Mesendoderm (in vitro differentiated cells): ENCODE results near the gene SHROOM4.

Source experiments
- DNase-seq: peaks from one replicate; pipeline ENCODE4 v3.0.0; 2013
- H2AK5ac ChIP-seq: 2 replicates; pipeline ENCODE4 v1.6.1; 2013; ENCODE audit warnings: low read length, inconsistent platforms
- H2BK120ac ChIP-seq: 2 replicates; pipeline ENCODE4 v1.6.1; 2013; ENCODE audit warnings: low read depth, mild to moderate bottlenecking, low read length, moderate library complexity, mixed read lengths
- H2BK15ac ChIP-seq: replicated peaks from 2 replicates; pipeline ENCODE4 v1.6.1; 2013; ENCODE audit warnings: low read depth, mild to moderate bottlenecking, moderate library complexity
- H2BK5ac ChIP-seq: 2 replicates; pipeline ENCODE4 v1.6.1; 2013; ENCODE audit warnings: low read length, inconsistent platforms
- H3K18ac ChIP-seq: 2 replicates; pipeline ENCODE4 v1.6.1; 2013; ENCODE audit warnings: mild to moderate bottlenecking, low read length, mixed read lengths
- H3K23ac ChIP-seq: one replicate; pipeline ENCODE4 v1.6.1; 2013; ENCODE audit warnings: low read length
- H3K27ac ChIP-seq: 2 replicates; pipeline ENCODE4 v1.5.1; 2013; ENCODE audit warnings: low read depth, mild to moderate bottlenecking, inconsistent platforms, low read length, moderate library complexity
- H3K27me3 ChIP-seq: 2 replicates; pipeline ENCODE4 v1.6.1; 2013; ENCODE audit warnings: low read length, control low read depth, mild to moderate bottlenecking, inconsistent platforms; ENCODE audit not compliant: insufficient read depth, poor library complexity
- H3K36me3 ChIP-seq: 2 replicates; pipeline ENCODE4 v1.6.1; 2013; ENCODE audit warnings: low read length, inconsistent platforms; ENCODE audit not compliant: control insufficient read depth, insufficient read depth
- H3K4ac ChIP-seq: one replicate; pipeline ENCODE4 v1.6.1; 2013; ENCODE audit warnings: low read depth, mild to moderate bottlenecking, low read length, moderate library complexity
- H3K4me1 ChIP-seq: 2 replicates; pipeline ENCODE4 v1.6.1; 2013; ENCODE audit warnings: low read depth, low read length, inconsistent platforms; ENCODE audit not compliant: control insufficient read depth
- H3K4me2 ChIP-seq: 2 replicates; pipeline ENCODE4 v1.6.1; 2013; ENCODE audit warnings: low read length
- H3K4me3 ChIP-seq: 2 replicates; pipeline ENCODE4 v1.5.1; 2013; ENCODE audit warnings: mild to moderate bottlenecking, low read length
- H3K56ac ChIP-seq: one replicate; pipeline ENCODE4 v1.6.1; 2013; ENCODE audit warnings: low read length
- H3K79me1 ChIP-seq: 2 replicates; pipeline ENCODE4 v1.6.1; 2013; ENCODE audit warnings: low read length, inconsistent platforms
- H3K79me2 ChIP-seq: 2 replicates; pipeline ENCODE4 v1.6.1; 2013; ENCODE audit warnings: mild to moderate bottlenecking, low read length; ENCODE audit not compliant: control insufficient read depth, insufficient read depth
- H3K9ac ChIP-seq: 2 replicates; pipeline ENCODE4 v1.6.1; 2013; ENCODE audit warnings: low read length, inconsistent platforms
- H4K5ac ChIP-seq: one replicate; pipeline ENCODE4 v1.6.1; 2013; ENCODE audit warnings: low read length
- H4K8ac ChIP-seq: one replicate; pipeline ENCODE4 v1.6.1; 2013; ENCODE audit warnings: low read depth, mild to moderate bottlenecking, control low read depth, low read length, moderate library complexity
- WGBS: extraction: QIAGEN DNeasy Blood & Tissue Kit; methylation state at CpG from one replicate; pipeline ENCODE4 v1.1.7; 2013; ENCODE audit warnings: low lambda C conversion rate, missing lambda C conversion rate; ENCODE audit not compliant: insufficient coverage; ENCODE audit errors: extremely low coverage; 5-methylcytosine and 5-hydroxymethylcytosine counted together

SHROOM4 gene

GRCh38 chrX:50609796-50610195 is 204.2 kb downstream of the SHROOM4 start:
- Histone ChIP-seq H3K4ac (no peak overlapping the region), H3K18ac (no peak overlapping the region)

DNA sequence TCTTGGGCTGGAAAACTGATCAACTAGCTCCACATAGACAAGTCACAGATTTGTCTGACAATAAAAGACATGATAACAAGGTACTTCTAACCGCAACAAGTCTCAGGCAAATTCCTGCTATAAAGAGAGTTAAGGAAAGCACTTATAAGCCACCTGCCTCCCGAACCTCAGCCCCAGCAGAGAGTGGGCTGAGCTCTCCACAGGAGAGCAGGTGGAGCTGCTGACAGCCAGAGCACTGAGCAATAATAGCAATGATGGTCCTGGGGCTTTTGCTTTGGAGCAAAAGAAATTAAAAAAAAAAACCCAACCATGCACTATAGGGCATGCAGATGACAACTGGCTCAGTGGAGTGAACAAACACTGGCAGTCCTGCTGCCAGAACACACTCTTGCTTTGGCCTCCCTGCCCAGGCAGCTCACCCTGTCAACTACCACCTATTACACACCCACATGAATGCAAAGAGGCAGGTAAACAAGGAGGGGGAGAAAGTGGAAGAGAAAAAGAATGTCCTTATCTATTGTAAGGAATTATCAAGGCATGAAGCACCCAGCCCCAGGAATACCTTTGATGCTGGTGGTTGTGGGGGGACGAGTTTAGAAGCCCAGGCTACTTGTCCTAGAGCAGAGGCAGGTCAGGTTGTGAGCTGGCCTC is 207.6 kb downstream of the SHROOM4 start:
- H4K5ac ChIP-seq = no peak overlapping the region
- WGBS = no CpG with 5 or more reads among the region's 3 CpGs
- no peak overlapping the region for H4K8ac ChIP-seq
- H2BK15ac ChIP-seq = no peak overlapping the region
- H3K56ac ChIP-seq = no peak overlapping the region
- no peak overlapping the region for H2BK120ac ChIP-seq
- H3K4ac ChIP-seq = no peak overlapping the region
- no peaks in the 10 kb centered on the region for H3K79me1 ChIP-seq
- no peak overlapping the region for H3K9ac ChIP-seq
- H3K36me3 ChIP-seq = no peaks in the 10 kb centered on the region
- H3K23ac ChIP-seq = no peak overlapping the region
- no peaks in the 10 kb centered on the region for H3K27me3 ChIP-seq
- H2AK5ac ChIP-seq = no peak overlapping the region
- H3K4me2 ChIP-seq = no peak overlapping the region
- H3K4me1 ChIP-seq = no peaks in the 10 kb centered on the region
- H3K27ac ChIP-seq = no peak overlapping the region
- no peak overlapping the region for H3K18ac ChIP-seq
- H3K79me2 ChIP-seq = no peaks in the 10 kb centered on the region
- no peak overlapping the region for H2BK5ac ChIP-seq
- no peak overlapping the region for H3K4me3 ChIP-seq
- DNase-seq = peak; percentile 62

More at GRCh38 chrX:50609796-50610195, 204.2 kb downstream of the SHROOM4 start:
- no peak overlapping the region for H2BK120ac ChIP-seq
- H3K4me2 ChIP-seq = no peak overlapping the region
- H3K27ac ChIP-seq = no peak overlapping the region
- H2AK5ac ChIP-seq = no peak overlapping the region
- no peak overlapping the region for H3K23ac ChIP-seq
- H3K27me3 ChIP-seq = no peaks in the 10 kb centered on the region
- H3K9ac ChIP-seq = no peak overlapping the region
- H3K56ac ChIP-seq = no peak overlapping the region
- H4K5ac ChIP-seq = no peak overlapping the region
- no peaks in the 10 kb centered on the region for H3K79me2 ChIP-seq
- H2BK5ac ChIP-seq = no peak overlapping the region
- no peak overlapping the region for H2BK15ac ChIP-seq
- H3K4me3 ChIP-seq = no peak overlapping the region
- DNase-seq = no peak
- no peak overlapping the region for H4K8ac ChIP-seq
- H3K79me1 ChIP-seq = no peaks in the 10 kb centered on the region
- no peaks in the 10 kb centered on the region for H3K4me1 ChIP-seq
- no peaks in the 10 kb centered on the region for H3K36me3 ChIP-seq

GRCh38 chrX:50596056-50596455 is 217.9 kb downstream of the SHROOM4 start:
- Histone ChIP-seq H3K4me1 (peaks cover 3% of the 10 kb centered on the region), H2BK5ac (no peak overlapping the region), H3K23ac (no peak overlapping the region), H3K36me3 (no peaks in the 10 kb centered on the region), H3K4me3 (no peak overlapping the region), H3K27me3 (no peaks in the 10 kb centered on the region), H3K9ac (no peak overlapping the region), H3K79me2 (no peaks in the 10 kb centered on the region), H3K4ac (no peak overlapping the region), H2AK5ac (no peak overlapping the region), H3K18ac (peak overlapping the region; percentile 64), H3K4me2 (no peak overlapping the region), H4K8ac (no peak overlapping the region), H3K27ac (no peak overlapping the region), H2BK120ac (no peak overlapping the region), H3K56ac (no peak overlapping the region), H2BK15ac (no peak overlapping the region), H4K5ac (no peak overlapping the region), H3K79me1 (no peaks in the 10 kb centered on the region)
- no peak for DNase-seq

GRCh38 chrX:50594788-50595187 is 219.2 kb downstream of the SHROOM4 start:
- H3K4me2 ChIP-seq = no peak overlapping the region
- H3K27ac ChIP-seq = peak overlapping the region; percentile 84
- H2BK120ac ChIP-seq = peak overlapping the region; percentile 28
- H3K56ac ChIP-seq = peak overlapping the region; percentile 79
- H4K8ac ChIP-seq = no peak overlapping the region
- H3K36me3 ChIP-seq = no peaks in the 10 kb centered on the region
- H3K27me3 ChIP-seq = no peaks in the 10 kb centered on the region
- DNase-seq = peak; percentile 90
- no peak overlapping the region for H2BK15ac ChIP-seq
- peak overlapping the region; percentile 91 for H3K4ac ChIP-seq
- H4K5ac ChIP-seq = no peak overlapping the region
- H3K79me1 ChIP-seq = no peaks in the 10 kb centered on the region
- H3K23ac ChIP-seq = no peak overlapping the region
- H3K4me3 ChIP-seq = no peak overlapping the region
- H3K79me2 ChIP-seq = no peaks in the 10 kb centered on the region
- peaks cover 3% of the 10 kb centered on the region for H3K4me1 ChIP-seq
- no peak overlapping the region for H3K9ac ChIP-seq
- no peak overlapping the region for H2AK5ac ChIP-seq
- H3K18ac ChIP-seq = peak overlapping the region; percentile 96
- peak overlapping the region; percentile 89 for H2BK5ac ChIP-seq

GRCh38 chrX:50586980-50587379 is 227.0 kb downstream of the SHROOM4 start:
- Histone ChIP-seq H3K4me3 (no peak overlapping the region), H3K4ac (no peak overlapping the region), H3K9ac (no peak overlapping the region), H4K5ac (no peak overlapping the region), H4K8ac (no peak overlapping the region), H3K18ac (no peak overlapping the region), H2AK5ac (no peak overlapping the region), H3K4me1 (no peaks in the 10 kb centered on the region), H3K36me3 (no peaks in the 10 kb centered on the region), H3K27me3 (no peaks in the 10 kb centered on the region), H2BK15ac (no peak overlapping the region), H3K56ac (no peak overlapping the region), H3K4me2 (no peak overlapping the region), H3K23ac (no peak overlapping the region), H2BK5ac (no peak overlapping the region), H3K27ac (no peak overlapping the region), H2BK120ac (no peak overlapping the region), H3K79me2 (no peaks in the 10 kb centered on the region), H3K79me1 (no peaks in the 10 kb centered on the region)
- WGBS = no CpG with 5 or more reads among the region's 3 CpGs
- no peak for DNase-seq

GRCh38 chrX:50586407-50586806 is 227.6 kb downstream of the SHROOM4 start:
- Histone ChIP-seq H3K4me3 (no peak overlapping the region), H4K5ac (no peak overlapping the region)

More at GRCh38 chrX:50586407-50586806, 227.6 kb downstream of the SHROOM4 start:
- Histone ChIP-seq H2BK5ac (no peak overlapping the region), H3K4ac (no peak overlapping the region), H2BK15ac (no peak overlapping the region), H3K79me2 (no peaks in the 10 kb centered on the region), H3K79me1 (no peaks in the 10 kb centered on the region), H2BK120ac (no peak overlapping the region), H3K27ac (no peak overlapping the region), H3K4me2 (no peak overlapping the region), H3K56ac (no peak overlapping the region), H3K9ac (no peak overlapping the region), H4K8ac (no peak overlapping the region), H3K18ac (no peak overlapping the region), H3K36me3 (no peaks in the 10 kb centered on the region), H2AK5ac (no peak overlapping the region), H3K4me1 (no peaks in the 10 kb centered on the region), H3K23ac (no peak overlapping the region), H3K27me3 (no peaks in the 10 kb centered on the region)
- no peak for DNase-seq
